ENCODE results near the gene FBXO4. TPM values are rescaled to one million over a fixed set of nuclear protein-coding genes. Genes with fewer than 3 reads are reported as not detected.

Gene FBXO4
- total RNA-seq, 2 donors from 2014 or later, result 7.6 to 8.6 TPM

GRCh38 chr5:41882765-41883164 is 42.3 kb upstream of the FBXO4 start:
- Histone ChIP-seq H3K9ac (ENCODE audit: low read depth in 2 of 2, low read length in 2 of 2) (no peak overlapping the region), H3K4me3 (no peak overlapping the region)
- intact Hi-C loops (cut with DNase I), result no loop called here

GRCh38 chr5:41883243-41883642 is 41.8 kb upstream of the FBXO4 start:
- Histone ChIP-seq H3K9ac (ENCODE audit: low read depth in 2 of 2, low read length in 2 of 2) (no peak overlapping the region), H3K4me3 (no peak overlapping the region), H3K9me3 (no peaks in the 10 kb centered on the region), H3K27ac (no peak overlapping the region), H3K27me3 (no peaks in the 10 kb centered on the region), H3K4me1 (no peaks in the 10 kb centered on the region), H3K36me3 (no peaks in the 10 kb centered on the region)
- intact Hi-C loops (cut with DNase I), result no loop called here
- no peak for DNase-seq
- TF ChIP-seq CTCF (IDR thresholded peaks at IDR 0.05), result no peak

More at GRCh38 chr5:41882765-41883164, 42.3 kb upstream of the FBXO4 start:
- H3K27me3 ChIP-seq, result no peaks in the 10 kb centered on the region
- TF ChIP-seq CTCF (IDR thresholded peaks at IDR 0.05), result no peak
- DNase-seq, result no peak
- H3K9me3 ChIP-seq, result no peaks in the 10 kb centered on the region
- no peaks in the 10 kb centered on the region for H3K4me1 ChIP-seq
- no peak overlapping the region for H3K27ac ChIP-seq
- H3K36me3 ChIP-seq, result no peaks in the 10 kb centered on the region

- H3K36me3 ChIP-seq, result no peaks in the 10 kb centered on the region
- no peak overlapping the region for H3K4me3 ChIP-seq
These were observed 41.1 kb upstream of the FBXO4 start for GRCh38 chr5:41883936-41884335.

GRCh38 chr5:41885286-41885685 is 39.8 kb upstream of the FBXO4 start:
- Histone ChIP-seq H3K4me1 (no peaks in the 10 kb centered on the region), H3K9me3 (no peaks in the 10 kb centered on the region), H3K27ac (no peak overlapping the region), H3K9ac (ENCODE audit: low read depth in 2 of 2, low read length in 2 of 2) (no peak overlapping the region), H3K4me3 (no peak overlapping the region), H3K27me3 (no peaks in the 10 kb centered on the region), H3K36me3 (no peaks in the 10 kb centered on the region)
- DNase-seq, result no peak
- intact Hi-C loops (cut with DNase I), result no loop called here
- TF ChIP-seq CTCF (IDR thresholded peaks at IDR 0.05), result no peak

More at GRCh38 chr5:41883936-41884335, 41.1 kb upstream of the FBXO4 start:
- H3K4me1 ChIP-seq, result no peaks in the 10 kb centered on the region
- H3K9ac ChIP-seq (ENCODE audit: low read depth in 2 of 2, low read length in 2 of 2), result no peak overlapping the region
- intact Hi-C loops (cut with DNase I), result no loop called here
- H3K27ac ChIP-seq, result no peak overlapping the region
- no peaks in the 10 kb centered on the region for H3K9me3 ChIP-seq
- no peaks in the 10 kb centered on the region for H3K27me3 ChIP-seq
- DNase-seq, result no peak
- TF ChIP-seq CTCF (IDR thresholded peaks at IDR 0.05), result no peak

GRCh38 chr5:41891066-41891707 is 33.9 kb upstream of the FBXO4 start:
- no peak for DNase-seq

More at GRCh38 chr5:41891066-41891707, 33.9 kb upstream of the FBXO4 start:
- Histone ChIP-seq H3K27ac (no peak overlapping the region), H3K27me3 (no peaks in the 10 kb centered on the region), H3K4me3 (no peak overlapping the region), H3K9ac (ENCODE audit: low read depth in 2 of 2, low read length in 2 of 2) (no peak overlapping the region), H3K36me3 (no peaks in the 10 kb centered on the region), H3K9me3 (no peaks in the 10 kb centered on the region), H3K4me1 (no peaks in the 10 kb centered on the region)
- intact Hi-C loops (cut with DNase I), result no loop called here
- no peak for TF ChIP-seq CTCF (IDR thresholded peaks at IDR 0.05)
